HEK293T (cell line): ENCODE results near the gene TRERF1.

Experiments used
- CTCF ChIA-PET: fragments of 350-600 bp; formaldehyde crosslinking; extraction: SDS; loops from one replicate; lab custom pipeline; 2021; ENCODE audit warnings: antibody characterized with exemption, inconsistent platforms; lab: Yijun Ruan, JAX
- POLR2A ChIA-PET: fragments of 350-600 bp; formaldehyde crosslinking; extraction: SDS; loops from one replicate; lab custom pipeline; 2020; ENCODE audit warnings: antibody characterized with exemption, inconsistent platforms; lab: Yijun Ruan, JAX
- DNase-seq: peaks from one replicate; pipeline ENCODE4 v3.0.0; 2012; ENCODE audit warnings: mixed read lengths; ENCODE audit errors: extremely low spot score
- ARNT ChIP-seq: fragments of 450-650 bp; IDR thresholded peaks from 2 replicates; pipeline ENCODE4 v1.6.1; 2017; ENCODE audit warnings: mild to moderate bottlenecking
- BHLHE40 ChIP-seq: fragments of 450-650 bp; IDR thresholded peaks from 2 replicates; pipeline ENCODE4 v1.6.1; 2016; ENCODE audit warnings: mild to moderate bottlenecking, moderate library complexity, borderline replicate concordance
- CTBP1 ChIP-seq: fragments of 450-650 bp; IDR thresholded peaks from 2 replicates; pipeline ENCODE4 v1.6.1; 2016; ENCODE audit warnings: borderline replicate concordance
- ELF4 ChIP-seq: fragments of 450-650 bp; IDR thresholded peaks from 2 replicates; pipeline ENCODE4 v1.6.1; 2017; ENCODE audit warnings: antibody characterized with exemption
- FOXA1 ChIP-seq: fragments of 450-650 bp; IDR thresholded peaks from 2 replicates; pipeline ENCODE4 v1.6.1; 2016; ENCODE audit warnings: mild to moderate bottlenecking
- FOXK2 ChIP-seq: fragments of 450-650 bp; IDR thresholded peaks from 2 replicates; pipeline ENCODE4 v1.6.1; 2016; ENCODE audit warnings: mild to moderate bottlenecking
- FOXM1 ChIP-seq: fragments of 450-650 bp; IDR thresholded peaks from 2 replicates; pipeline ENCODE4 v1.6.1; 2017; ENCODE audit warnings: mild to moderate bottlenecking, borderline replicate concordance
- HDGF ChIP-seq: fragments of 450-650 bp; IDR thresholded peaks from 2 replicates; pipeline ENCODE4 v1.6.1; 2017; ENCODE audit warnings: antibody characterized with exemption, borderline replicate concordance
- L3MBTL2 ChIP-seq: fragments of 450-650 bp; conservative IDR thresholded peaks from 2 replicates; pipeline ENCODE4 v1.6.1; 2016; ENCODE audit warnings: mild to moderate bottlenecking
- LEF1 ChIP-seq: fragments of 450-650 bp; IDR thresholded peaks from 2 replicates; pipeline ENCODE4 v1.6.1; 2017; ENCODE audit warnings: mild to moderate bottlenecking, borderline replicate concordance
- NFRKB ChIP-seq: fragments of 450-650 bp; IDR thresholded peaks from 2 replicates; pipeline ENCODE4 v1.6.1; 2016; ENCODE audit warnings: mild to moderate bottlenecking, moderate library complexity
- SP1 ChIP-seq: fragments of 450-650 bp; IDR thresholded peaks from 2 replicates; pipeline ENCODE4 v1.6.1; 2017
- SUZ12 ChIP-seq: fragments of 450-650 bp; IDR thresholded peaks from 2 replicates; pipeline ENCODE4 v1.6.1; 2016; ENCODE audit warnings: mild to moderate bottlenecking
- TARDBP ChIP-seq: fragments of 450-650 bp; IDR thresholded peaks from 2 replicates; pipeline ENCODE4 v1.6.1; 2016
- ZNF384 ChIP-seq: fragments of 450-650 bp; IDR thresholded peaks from 2 replicates; pipeline ENCODE4 v1.6.1; 2016
- TF ChIP-seq, protein P1 (sequence below): fragments of 450-650 bp; IDR thresholded peaks from 2 replicates; pipeline ENCODE4 v1.6.1; 2016

The TRERF1 gene

DNA sequence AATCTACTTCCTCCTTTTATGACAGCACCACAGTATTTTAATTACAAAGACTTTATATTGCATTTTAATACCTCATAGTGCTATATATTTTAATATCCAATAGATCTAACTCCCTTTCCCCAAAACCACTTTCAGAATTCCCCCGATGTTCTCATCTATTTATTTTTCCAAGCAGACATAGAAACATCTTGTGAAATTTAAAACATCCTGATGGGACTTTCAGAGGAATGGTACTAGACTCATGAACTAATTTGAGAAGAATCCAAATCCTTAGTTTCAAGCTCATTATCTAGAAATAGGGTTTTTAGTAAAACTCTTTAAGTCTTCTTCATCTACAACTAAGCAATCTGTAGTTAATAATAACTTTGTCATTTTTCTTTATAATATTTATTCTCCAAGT lies 97.0 kb downstream of the TRERF1 start:
- no peak for TF ChIP-seq CTBP1
- TF ChIP-seq NFRKB, result no peak
- TF ChIP-seq SUZ12, result no peak
- TF ChIP-seq FOXM1, result no peak
- no peak for TF ChIP-seq HDGF
- TF ChIP-seq FOXK2, result no peak
- no peak for TF ChIP-seq L3MBTL2
- no peak for TF ChIP-seq ELF4
- no peak for TF ChIP-seq FOXA1
- TF ChIP-seq ZNF384, result no peak
- TF ChIP-seq TARDBP, result no peak
- TF ChIP-seq, protein P1, sequence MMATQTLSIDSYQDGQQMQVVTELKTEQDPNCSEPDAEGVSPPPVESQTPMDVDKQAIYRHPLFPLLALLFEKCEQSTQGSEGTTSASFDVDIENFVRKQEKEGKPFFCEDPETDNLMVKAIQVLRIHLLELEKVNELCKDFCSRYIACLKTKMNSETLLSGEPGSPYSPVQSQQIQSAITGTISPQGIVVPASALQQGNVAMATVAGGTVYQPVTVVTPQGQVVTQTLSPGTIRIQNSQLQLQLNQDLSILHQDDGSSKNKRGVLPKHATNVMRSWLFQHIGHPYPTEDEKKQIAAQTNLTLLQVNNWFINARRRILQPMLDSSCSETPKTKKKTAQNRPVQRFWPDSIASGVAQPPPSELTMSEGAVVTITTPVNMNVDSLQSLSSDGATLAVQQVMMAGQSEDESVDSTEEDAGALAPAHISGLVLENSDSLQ, result no peak
- TF ChIP-seq SP1, result no peak
- TF ChIP-seq BHLHE40, result no peak
- TF ChIP-seq ARNT, result no peak
- TF ChIP-seq LEF1, result no peak
- POLR2A ChIA-PET, result no interaction called here
- CTCF ChIA-PET, result no interaction called here
- DNase-seq, result no peak

GRCh38 chr6:42352856-42353564 lies 98.7 kb downstream of the TRERF1 start:
- POLR2A ChIA-PET, result no interaction called here
- no peak for TF ChIP-seq FOXK2
- TF ChIP-seq SUZ12, result no peak
- TF ChIP-seq ELF4, result no peak
- no peak for TF ChIP-seq LEF1
- no peak for TF ChIP-seq HDGF
- no peak for TF ChIP-seq NFRKB
- TF ChIP-seq ARNT, result no peak
- no peak for TF ChIP-seq BHLHE40
- no peak for TF ChIP-seq TARDBP
- TF ChIP-seq CTBP1, result no peak
- no peak for TF ChIP-seq FOXA1
- no peak for TF ChIP-seq ZNF384
- TF ChIP-seq SP1, result no peak
- TF ChIP-seq, protein P1, result no peak
- CTCF ChIA-PET, result no interaction called here
- DNase-seq, result no peak

DNA sequence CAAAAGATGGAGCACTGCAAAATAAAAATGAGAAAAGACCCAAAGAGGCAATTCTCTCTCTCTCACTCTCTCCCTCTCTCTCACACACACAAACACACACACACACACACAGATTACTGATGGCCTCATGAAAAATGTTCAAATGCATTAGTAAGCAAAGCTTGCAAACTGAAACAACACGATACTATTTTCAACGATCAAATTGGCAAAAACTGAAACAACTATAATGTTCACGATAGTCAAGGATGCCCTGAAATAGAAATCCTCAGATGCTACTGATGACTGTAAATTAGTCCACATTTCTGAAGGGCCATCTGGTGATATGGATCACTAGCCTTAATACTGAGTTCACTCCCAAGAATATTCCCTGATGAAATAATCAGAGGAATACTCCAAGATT lies 100.8 kb downstream of the TRERF1 start:
- no peak for DNase-seq
- ChIA-PET POLR2A (no interaction called here), CTCF (no interaction called here)
- TF ChIP-seq FOXK2, result no peak
- no peak for TF ChIP-seq CTBP1
- TF ChIP-seq HDGF, result no peak
- TF ChIP-seq SP1, result no peak
- no peak for TF ChIP-seq TARDBP
- no peak for TF ChIP-seq ARNT
- no peak for TF ChIP-seq ZNF384
- no peak for TF ChIP-seq BHLHE40
- no peak for TF ChIP-seq ELF4
- TF ChIP-seq NFRKB, result no peak
- no peak for TF ChIP-seq LEF1
- no peak for TF ChIP-seq FOXA1
- TF ChIP-seq, protein P1, result no peak
- no peak for TF ChIP-seq L3MBTL2

GRCh38 chr6:42349753-42350511 lies 101.8 kb downstream of the TRERF1 start:
- CTCF ChIA-PET, result interaction anchor here (0.7 kb wide), 1 partner anchor 23 kb away, joined by 3 read pairs; no protein-coding TSS in a partner anchor
- no peak for DNase-seq
- TF ChIP-seq ELF4 (no peak), NFRKB (no peak), ZNF384 (no peak), TARDBP (no peak), L3MBTL2 (no peak), ARNT (no peak), HDGF (no peak), FOXK2 (no peak), FOXM1 (no peak), LEF1 (no peak), FOXA1 (no peak), SP1 (no peak), BHLHE40 (no peak), CTBP1 (no peak), SUZ12 (no peak)
- TF ChIP-seq, protein P1, result no peak
- POLR2A ChIA-PET, result no interaction called here

DNA sequence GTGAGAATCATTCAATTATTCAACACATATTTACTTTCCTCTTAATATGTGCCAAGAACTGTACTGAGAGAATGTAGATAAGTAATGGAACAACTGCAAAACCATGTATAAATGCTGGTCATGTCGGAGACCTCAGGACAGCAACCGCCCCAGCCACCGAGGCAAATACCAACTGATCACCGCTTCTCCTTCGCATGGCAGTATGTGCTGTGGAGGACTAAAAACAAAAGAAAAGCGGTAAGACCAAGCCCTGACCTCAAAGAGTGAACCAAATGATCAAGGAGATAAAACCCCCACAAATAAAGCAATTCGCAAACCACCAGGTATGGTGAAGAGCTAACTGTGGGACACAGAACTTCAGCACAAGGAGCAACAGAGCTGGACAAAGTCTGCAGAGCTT lies 104.3 kb downstream of the TRERF1 start:
- TF ChIP-seq SUZ12 (no peak), HDGF (no peak), L3MBTL2 (no peak), ELF4 (no peak), FOXM1 (no peak), ARNT (no peak), FOXA1 (no peak), CTBP1 (no peak), FOXK2 (no peak), ZNF384 (no peak), SP1 (no peak), LEF1 (no peak), NFRKB (no peak), BHLHE40 (no peak), TARDBP (no peak)
- TF ChIP-seq, protein P1, result no peak
- POLR2A ChIA-PET, result no interaction called here
- CTCF ChIA-PET, result interaction anchor here (1.2 kb wide), 1 partner anchor 86 kb away, joined by 3 read pairs; no protein-coding TSS in a partner anchor
- DNase-seq, result no peak
